ENCODE measurements around the gene PITPNM1. TPM values are rescaled to one million over a fixed set of nuclear protein-coding genes. Genes with fewer than 3 reads are reported as not detected.
"Not testable (repeated sequence)": the region's sequence is repeated elsewhere in the genome, so short reads cannot be mapped to it uniquely, and the experiment has no call there.

PITPNM1 gene
- polyA plus RNA-seq, 1 donor: 28.6 TPM

DNA sequence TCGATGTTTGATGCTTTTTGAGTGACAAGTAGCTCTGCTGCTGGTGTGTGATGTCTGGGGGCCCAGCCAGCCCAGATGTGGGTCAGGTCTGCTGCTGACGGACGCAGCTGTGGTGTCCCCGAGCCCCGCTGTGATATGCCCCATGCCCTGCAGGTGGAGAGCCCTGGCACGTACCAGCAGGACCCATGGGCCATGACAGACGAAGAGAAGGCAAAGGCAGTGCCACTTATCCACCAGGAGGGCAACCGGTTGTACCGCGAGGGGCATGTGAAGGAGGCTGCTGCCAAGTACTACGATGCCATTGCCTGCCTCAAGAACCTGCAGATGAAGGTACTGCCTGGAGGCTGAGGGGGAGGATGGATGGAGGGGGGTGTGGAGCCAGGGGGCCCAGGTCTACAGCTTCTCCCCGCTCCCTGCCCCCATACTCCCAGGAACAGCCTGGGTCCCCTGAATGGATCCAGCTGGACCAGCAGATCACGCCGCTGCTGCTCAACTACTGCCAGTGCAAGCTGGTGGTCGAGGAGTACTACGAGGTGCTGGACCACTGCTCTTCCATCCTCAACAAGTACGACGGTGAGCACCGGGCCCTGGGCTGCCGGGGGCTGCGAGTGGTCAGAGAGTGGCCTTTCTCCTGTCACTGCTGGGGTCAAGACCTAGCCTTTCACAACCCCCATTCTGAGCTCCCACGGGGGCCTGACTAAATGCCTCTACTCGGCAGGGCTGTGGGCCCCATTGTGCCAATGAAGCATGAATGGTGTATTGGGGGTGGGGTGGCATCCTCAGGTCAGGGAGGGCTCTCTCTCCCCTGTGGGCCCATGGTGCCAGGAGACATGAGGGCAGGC, 15.1 kb downstream of the PITPNM1 start:
- DNase-seq: no peak

DNA sequence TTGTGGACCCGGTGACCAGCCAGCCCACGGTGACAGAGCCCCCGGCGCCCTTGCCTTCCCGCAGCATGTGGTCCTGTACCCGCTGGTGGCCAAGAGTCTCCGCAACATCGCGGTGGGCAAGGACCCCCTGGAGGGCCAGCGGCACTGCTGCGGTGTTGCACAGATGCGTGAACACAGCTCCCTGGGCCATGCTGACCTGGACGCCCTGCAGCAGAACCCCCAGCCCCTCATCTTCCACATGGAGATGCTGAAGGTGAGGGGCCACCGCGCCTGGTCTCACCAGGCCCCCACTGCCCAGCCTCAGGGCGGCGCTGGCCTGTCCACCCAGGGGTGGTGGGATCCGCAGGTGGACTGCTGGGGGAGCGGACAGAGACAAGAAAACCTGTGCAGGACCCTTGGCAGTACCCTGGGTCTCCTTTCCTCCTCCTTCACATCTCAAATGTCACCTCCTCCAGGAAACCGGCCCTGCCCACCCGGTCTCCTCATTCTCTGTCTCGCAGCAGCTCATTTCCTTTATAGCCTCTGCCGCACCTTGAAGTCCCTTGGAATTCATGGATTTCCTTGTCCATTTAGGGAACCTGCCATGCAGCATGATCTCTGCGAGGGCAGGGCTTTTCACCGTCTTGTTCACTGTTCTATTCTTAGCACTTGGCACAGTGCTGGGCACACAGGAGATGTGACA, 15.8 kb downstream of the PITPNM1 start:
- no peak for DNase-seq

- no peak for DNase-seq
Measured at GRCh38 chr11:67486481-67487195, 18.5 kb downstream of the PITPNM1 start.

GRCh38 chr11:67485873-67486361, 19.2 kb downstream of the PITPNM1 start:
- DNase-seq: not testable (repeated sequence)

- DNase-seq: no peak
Measured at GRCh38 chr11:67484847-67485311, 20.3 kb downstream of the PITPNM1 start.

DNA sequence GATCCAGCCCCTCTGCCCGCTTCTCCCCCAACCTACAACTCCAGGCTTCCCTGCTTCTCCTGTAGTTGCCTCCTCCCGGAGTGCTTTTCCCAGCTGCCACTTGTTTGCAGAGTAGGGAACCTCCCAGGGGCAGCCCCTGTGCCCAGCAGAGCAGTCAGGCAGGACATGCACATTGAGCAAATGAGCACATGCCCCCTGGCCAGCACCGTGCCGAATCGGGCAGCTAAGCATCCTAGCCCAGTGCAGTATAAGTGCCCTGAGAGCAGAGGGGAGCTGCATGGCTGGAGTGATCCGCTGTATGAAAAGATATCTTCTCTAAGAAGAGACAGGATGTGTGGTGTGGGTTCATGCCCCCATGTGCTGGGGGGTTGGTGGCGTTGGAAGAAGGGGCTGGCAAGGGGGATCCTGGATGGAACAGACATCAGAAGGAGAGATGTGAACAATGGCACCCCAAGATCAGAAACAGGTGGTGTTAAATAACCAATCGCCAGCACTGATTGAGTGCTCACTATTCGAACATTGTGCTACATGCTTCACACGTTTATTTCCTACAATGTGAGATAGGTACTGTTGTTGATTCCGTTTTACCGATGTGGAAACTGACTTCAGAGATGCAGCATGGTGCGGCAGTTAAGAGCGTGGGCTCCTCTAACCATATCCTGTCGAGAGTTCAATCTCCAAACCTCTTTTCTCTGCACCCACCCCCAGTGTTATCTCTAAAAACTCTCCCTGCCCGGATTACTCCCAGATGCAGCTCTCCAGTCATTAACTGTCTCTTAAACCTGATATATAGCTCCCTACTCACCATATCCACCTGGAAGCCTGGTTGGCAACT, 21.1 kb downstream of the PITPNM1 start:
- DNase-seq: no peak

- DNase-seq: peak; percentile 98
Measured at GRCh38 chr11:67482827-67483798, 22.1 kb downstream of the PITPNM1 start, which contains the start of gene AIP. TSS of gene AIP (plus strand) at chr11:67483026. CDS start at chr11:67483159, 133 bp downstream.

DNA sequence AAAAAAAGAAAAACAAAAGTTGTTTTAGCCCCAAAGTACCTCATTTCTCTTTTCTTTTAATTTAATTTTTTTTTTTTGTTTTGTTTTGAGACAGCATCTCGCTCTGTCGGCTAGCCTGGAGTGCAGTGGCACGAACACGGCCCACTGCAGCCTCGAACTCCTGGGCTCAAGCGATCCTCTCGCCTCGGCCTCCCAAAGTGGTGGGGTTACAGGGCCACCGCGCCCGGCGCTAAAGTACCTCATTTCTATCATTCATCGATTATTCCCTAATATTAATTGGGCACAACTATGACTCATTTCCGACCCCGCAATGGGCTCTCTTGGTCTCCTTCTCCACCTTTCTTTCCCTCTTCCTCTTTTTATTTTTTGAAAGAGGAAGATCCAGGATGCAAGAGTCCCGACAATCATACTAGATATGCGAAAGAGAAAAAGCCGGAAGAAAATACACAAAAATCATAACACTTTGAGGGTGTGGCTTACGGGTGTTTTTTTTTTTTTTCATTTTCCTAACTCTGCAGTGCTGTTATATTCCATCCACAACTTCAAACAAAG, 22.8 kb downstream of the PITPNM1 start:
- no peak for DNase-seq

GRCh38 chr11:67477344-67478050, 27.7 kb downstream of the PITPNM1 start:
- DNase-seq: not testable (repeated sequence)

DNA sequence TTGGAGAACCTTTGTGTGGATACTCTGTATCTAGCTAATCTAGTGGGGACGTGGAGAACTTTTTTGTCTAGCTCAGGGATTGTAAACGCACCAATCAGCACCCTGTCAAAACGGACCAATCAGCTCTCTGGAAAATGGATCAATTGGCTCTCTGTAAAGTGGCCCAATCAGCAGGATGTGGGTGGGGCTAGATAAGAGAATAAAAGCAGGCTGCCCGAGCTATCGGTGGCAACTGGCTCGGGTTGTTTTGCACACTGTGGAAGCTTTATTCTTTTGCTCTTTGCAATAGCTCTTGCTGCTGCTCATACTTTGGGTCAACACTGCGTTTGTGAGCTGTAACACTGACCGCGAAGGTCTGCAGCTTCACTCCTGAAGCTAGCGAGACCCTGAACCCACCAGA, 28.5 kb downstream of the PITPNM1 start:
- not testable (repeated sequence) for DNase-seq

GRCh38 chr11:67472882-67473281, 32.3 kb downstream of the PITPNM1 start:
- DNase-seq: no peak

GRCh38 chr11:67470337-67471002, 34.7 kb downstream of the PITPNM1 start:
- no peak for DNase-seq

DNA sequence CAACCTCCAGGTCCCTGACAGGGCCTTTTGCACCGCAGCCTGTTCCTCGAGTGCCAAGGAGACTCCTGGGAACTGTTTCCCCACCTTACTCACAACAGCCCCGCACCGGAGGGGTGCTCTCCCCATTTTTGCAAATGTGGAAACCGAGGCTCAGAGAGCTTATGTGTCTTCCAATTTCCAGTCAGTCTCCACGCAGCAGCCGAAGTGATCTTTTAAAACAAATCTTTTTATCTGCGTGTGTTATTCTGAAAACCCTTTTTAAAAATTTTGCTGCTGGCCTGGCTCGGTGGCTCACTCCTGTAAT, 35.7 kb downstream of the PITPNM1 start:
- DNase-seq: no peak

DNA sequence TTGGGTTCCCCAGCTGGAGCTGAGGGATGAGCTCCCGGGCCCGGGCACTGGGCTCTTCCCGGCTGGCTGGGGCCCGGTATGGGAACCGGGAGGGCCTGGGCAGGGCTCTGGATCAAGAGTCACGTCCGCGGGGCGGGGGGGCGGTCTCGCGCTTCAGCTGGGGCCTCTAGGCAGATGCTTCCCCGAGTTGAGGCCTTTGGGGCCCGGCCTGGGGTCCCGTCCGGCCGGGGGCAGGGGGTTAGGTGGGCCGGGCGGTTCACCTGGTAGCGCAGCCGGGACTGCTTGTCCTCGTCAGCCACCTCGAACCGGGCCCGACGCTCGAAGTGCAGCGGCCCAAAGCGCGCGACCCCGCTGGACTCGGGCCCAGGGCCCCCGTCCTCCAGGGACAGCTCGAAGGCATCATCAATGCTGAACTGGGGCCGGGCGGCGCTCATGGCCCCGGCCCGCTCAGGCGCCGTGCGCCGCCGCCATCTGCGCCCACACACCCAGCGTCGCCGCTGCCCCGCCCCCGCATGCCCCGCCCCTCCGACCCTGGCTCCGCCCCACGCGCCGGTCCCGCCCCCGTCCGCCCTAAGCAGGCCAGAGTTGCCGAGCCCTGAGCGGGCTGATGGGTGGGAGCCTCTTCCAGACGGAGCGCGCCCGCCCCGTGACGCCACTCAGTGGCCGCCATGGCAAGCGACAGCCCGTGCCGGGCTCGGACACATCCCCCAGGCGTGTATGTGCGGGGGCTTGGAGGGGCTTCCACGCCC, 36.2 kb downstream of the PITPNM1 start, which contains the start of gene TMEM134:
Gene TMEM134 (minus strand): TSS at position 493 of the 749 bp plus-strand sequence. CDS start 59 bp downstream, at position 434.
- DNase-seq: peak; percentile 89

DNA sequence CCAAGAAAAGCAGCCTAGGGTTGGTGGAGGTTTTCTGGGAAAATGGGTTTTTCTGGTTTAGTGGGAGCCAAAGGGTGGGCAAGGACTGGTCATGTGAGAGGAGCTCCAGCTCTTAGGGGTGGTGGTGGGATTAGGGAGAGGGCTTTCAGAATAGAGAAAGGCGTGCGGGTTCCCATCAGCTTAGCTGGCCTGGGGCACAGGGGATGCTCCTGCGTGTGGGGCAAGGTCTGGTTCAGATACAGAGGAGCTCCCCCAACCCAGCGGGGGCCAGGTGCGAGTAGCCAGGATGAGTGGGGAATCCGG, 36.8 kb downstream of the PITPNM1 start:
- no peak for DNase-seq

- no peak for DNase-seq
Measured at GRCh38 chr11:67468056-67468455, 37.1 kb downstream of the PITPNM1 start.

- DNase-seq: no peak
Measured at GRCh38 chr11:67466962-67467771, 38.0 kb downstream of the PITPNM1 start.
